ENCODE data around the gene ADRA2B.

The ADRA2B gene

DNA sequence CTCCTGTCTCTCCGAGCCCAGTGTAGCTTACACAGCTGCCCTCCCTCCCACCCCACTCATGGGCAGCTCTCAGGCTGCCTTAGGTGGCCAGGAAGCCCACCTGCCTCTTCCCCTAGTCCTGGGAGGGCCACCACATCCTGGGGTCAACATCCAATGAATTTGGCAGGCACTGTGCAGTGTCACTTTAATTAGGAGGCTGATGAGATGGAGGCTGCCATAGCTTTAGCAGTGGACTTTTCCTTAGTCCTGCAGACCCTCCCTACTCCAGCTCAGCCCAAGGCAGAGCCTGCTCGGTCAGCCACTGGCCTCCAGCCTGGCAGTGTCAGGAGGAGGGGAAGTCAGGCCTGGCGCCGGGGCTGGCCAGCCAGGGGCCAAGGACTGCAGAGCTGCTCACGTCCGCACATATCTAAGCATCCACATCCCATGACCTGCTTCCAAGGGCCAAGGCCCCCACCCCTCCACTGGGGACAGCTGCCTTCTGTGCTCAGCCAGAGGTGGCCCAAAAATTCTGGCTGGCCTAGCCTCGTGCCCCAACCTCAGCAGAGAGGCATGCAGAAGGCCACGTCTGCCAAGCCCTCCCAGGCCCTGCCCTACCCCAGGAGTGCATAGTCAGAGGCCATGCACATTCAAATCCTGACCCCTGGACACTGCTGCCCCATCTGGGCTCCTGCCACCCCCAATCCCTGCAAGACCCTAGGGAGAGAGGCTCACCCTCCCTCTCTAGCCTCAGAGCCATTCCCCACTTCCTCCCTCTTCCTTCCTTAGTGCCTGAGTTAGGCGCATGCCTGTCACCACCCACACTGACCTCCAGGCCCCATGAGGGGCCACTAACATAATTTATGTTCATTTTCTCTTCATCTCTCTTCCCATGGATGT is 33.1 kb downstream of the ADRA2B start:
- H3K4me3 ChIP-seq (ENCODE audit: low read depth, low read length) = no peak overlapping the region
- TF ChIP-seq, protein P1, sequence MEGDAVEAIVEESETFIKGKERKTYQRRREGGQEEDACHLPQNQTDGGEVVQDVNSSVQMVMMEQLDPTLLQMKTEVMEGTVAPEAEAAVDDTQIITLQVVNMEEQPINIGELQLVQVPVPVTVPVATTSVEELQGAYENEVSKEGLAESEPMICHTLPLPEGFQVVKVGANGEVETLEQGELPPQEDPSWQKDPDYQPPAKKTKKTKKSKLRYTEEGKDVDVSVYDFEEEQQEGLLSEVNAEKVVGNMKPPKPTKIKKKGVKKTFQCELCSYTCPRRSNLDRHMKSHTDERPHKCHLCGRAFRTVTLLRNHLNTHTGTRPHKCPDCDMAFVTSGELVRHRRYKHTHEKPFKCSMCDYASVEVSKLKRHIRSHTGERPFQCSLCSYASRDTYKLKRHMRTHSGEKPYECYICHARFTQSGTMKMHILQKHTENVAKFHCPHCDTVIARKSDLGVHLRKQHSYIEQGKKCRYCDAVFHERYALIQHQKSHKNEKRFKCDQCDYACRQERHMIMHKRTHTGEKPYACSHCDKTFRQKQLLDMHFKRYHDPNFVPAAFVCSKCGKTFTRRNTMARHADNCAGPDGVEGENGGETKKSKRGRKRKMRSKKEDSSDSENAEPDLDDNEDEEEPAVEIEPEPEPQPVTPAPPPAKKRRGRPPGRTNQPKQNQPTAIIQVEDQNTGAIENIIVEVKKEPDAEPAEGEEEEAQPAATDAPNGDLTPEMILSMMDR (IDR thresholded peaks at IDR 0.05; ENCODE audit: low read depth, low read length) = no peak
- TF ChIP-seq POLR2A (IDR thresholded peaks at IDR 0.05; ENCODE audit: extremely low read depth, insufficient read length) = no peak
- TF ChIP-seq MYC (IDR thresholded peaks at IDR 0.05; ENCODE audit: low read depth, low read length) = no peak
- TF ChIP-seq, protein P2, sequence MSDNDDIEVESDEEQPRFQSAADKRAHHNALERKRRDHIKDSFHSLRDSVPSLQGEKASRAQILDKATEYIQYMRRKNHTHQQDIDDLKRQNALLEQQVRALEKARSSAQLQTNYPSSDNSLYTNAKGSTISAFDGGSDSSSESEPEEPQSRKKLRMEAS (IDR thresholded peaks at IDR 0.05; ENCODE audit: low read depth, low read length) = no peak
- no peak for DNase-seq (ENCODE audit: low read depth)

DNA sequence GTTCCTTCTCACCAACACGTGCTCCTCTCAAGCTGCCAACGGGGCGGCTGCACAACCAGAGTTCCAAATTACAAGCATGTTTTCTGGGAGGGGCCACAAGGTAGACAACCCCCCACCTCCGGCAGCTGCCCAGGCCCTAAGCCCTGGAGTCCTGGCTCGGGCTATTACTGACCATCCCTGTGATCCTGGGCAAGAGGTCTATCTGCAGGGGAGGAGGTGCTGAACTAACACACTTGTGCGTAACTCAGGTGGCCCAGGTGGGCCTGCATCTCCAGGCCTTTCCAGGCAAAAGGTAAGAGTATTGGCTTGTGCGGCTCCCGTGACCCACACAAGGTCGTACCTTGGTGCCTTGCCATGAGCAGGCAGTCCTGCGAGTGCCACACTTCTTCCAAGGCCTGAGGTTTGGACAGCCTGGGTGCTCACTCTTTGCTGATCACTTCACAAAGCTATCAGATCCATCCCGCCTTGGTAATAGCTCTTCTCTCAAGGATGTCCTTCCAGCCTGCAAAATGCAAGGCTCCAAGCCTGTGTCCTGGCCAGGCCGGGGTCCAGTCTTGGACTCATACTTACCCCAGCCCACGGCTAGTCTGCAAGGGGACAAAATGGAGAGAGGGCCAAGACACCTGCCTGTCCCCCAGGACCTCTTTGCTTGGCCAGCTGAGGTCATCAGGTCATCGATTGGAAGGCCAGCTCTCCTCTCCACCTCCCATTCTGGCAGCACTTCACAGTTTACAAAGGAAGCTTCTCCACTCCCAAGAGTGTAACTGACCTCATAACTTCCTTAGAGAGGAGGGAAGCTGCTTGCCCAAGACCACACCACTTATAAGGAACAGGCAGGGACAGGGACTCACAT is 33.9 kb downstream of the ADRA2B start:
- no peak for DNase-seq (ENCODE audit: low read depth)
- no peak for TF ChIP-seq POLR2A (IDR thresholded peaks at IDR 0.05; ENCODE audit: extremely low read depth, insufficient read length)
- TF ChIP-seq, protein P1 (IDR thresholded peaks at IDR 0.05; ENCODE audit: low read depth, low read length) = no peak
- no peak for TF ChIP-seq MYC (IDR thresholded peaks at IDR 0.05; ENCODE audit: low read depth, low read length)
- TF ChIP-seq, protein P2 (IDR thresholded peaks at IDR 0.05; ENCODE audit: low read depth, low read length) = no peak
- no peak overlapping the region for H3K4me3 ChIP-seq (ENCODE audit: low read depth, low read length)

DNA sequence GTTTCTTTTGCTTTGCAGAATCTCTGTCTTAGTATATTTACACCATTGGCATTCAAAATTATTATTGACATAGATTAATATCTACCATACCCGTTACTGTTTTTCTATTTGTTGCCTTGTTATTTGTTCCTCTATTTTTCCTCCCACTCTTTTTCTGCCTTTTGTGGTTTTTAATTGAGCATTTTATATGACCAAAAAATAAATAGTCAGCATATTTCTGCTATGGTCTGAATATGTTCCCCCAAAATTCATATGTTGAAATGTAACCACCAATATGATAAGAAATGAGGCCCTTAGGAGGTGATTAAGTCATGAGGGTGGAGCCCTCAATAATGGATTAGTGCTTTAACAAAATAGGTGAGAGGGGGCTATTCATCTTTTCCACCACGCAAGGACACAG is 35.3 kb downstream of the ADRA2B start:
- TF ChIP-seq, protein P1 (IDR thresholded peaks at IDR 0.05; ENCODE audit: low read depth, low read length) = no peak
- TF ChIP-seq, protein P2 (IDR thresholded peaks at IDR 0.05; ENCODE audit: low read depth, low read length) = no peak
- TF ChIP-seq MYC (IDR thresholded peaks at IDR 0.05; ENCODE audit: low read depth, low read length) (no peak), POLR2A (IDR thresholded peaks at IDR 0.05; ENCODE audit: extremely low read depth, insufficient read length) (no peak)
- DNase-seq (ENCODE audit: low read depth) = no peak
- no peak overlapping the region for H3K4me3 ChIP-seq (ENCODE audit: low read depth, low read length)

DNA sequence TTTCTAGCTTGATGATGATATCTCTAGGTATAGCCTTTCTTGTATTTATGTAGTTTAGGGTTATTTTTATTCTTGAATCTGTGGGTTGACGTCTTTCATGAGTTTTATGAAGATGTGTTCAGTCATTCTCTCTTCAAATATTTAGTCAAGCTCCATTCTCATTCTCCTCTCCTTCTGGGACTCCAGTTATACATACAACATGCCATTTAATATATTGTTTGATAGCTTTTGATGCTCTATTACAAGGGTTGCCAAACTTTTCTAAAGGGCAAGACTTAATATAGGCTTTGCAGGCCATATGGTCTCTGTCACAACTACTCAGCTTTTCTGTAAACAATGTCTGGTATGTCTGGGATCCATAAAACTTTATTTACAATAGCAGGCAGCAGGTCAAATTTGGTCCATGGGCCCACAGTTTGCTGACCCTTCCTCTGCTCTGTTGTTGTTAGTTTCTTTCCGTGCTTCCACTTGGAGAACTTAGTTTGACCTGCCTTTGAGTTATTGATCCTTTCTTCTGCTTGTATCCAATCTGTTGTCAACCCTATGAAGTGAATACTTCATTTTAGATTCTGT is 41.1 kb downstream of the ADRA2B start:
- H3K4me3 ChIP-seq (ENCODE audit: low read depth, low read length) = no peak overlapping the region
- no peak for TF ChIP-seq POLR2A (IDR thresholded peaks at IDR 0.05; ENCODE audit: extremely low read depth, insufficient read length)
- TF ChIP-seq, protein P2 (IDR thresholded peaks at IDR 0.05; ENCODE audit: low read depth, low read length) = no peak
- TF ChIP-seq, protein P1 (IDR thresholded peaks at IDR 0.05; ENCODE audit: low read depth, low read length) = no peak
- no peak for TF ChIP-seq MYC (IDR thresholded peaks at IDR 0.05; ENCODE audit: low read depth, low read length)
- no peak for DNase-seq (ENCODE audit: low read depth)

DNA sequence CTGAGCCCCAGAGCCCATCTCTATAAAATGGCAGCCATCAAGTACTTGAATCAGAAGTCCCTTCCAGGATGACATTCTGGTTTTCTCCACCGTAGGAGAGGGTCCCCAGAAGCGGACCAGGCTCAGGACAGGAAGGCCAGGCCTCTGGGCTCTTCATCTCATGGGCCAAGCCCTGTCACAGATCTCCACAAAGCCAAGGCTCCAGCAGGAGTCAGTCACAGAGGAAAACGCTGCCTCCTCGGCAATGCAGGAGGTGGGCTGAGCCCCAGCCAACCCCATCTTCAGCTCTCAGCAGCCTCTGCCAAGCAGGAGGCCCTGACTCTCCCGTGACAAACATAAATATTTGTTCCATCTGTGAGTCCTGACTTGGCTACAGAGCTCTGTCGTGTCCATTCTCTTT is 42.2 kb downstream of the ADRA2B start:
- no peak for DNase-seq (ENCODE audit: low read depth)
- H3K4me3 ChIP-seq (ENCODE audit: low read depth, low read length) = no peak overlapping the region
- TF ChIP-seq, protein P1 (IDR thresholded peaks at IDR 0.05; ENCODE audit: low read depth, low read length) = no peak
- TF ChIP-seq, protein P2 (IDR thresholded peaks at IDR 0.05; ENCODE audit: low read depth, low read length) = no peak
- no peak for TF ChIP-seq MYC (IDR thresholded peaks at IDR 0.05; ENCODE audit: low read depth, low read length)
- TF ChIP-seq POLR2A (IDR thresholded peaks at IDR 0.05; ENCODE audit: extremely low read depth, insufficient read length) = no peak
